GM12878 (cell line): ENCODE results near the gene SIL1.

Experiments
- BCL11A ChIP-seq: IDR thresholded peaks from 2 replicates; pipeline ENCODE4 v1.6.1; 2011; ENCODE audit warnings: low read depth, low read length
- BHLHE40 ChIP-seq, 2 experiments: fragments of 450-650 bp in 1 of 2; IDR thresholded peaks; 2 replicates each; pipeline ENCODE4 v1.6.1; 2011 to 2017; ENCODE audit warnings: low read depth in 2 of 2, borderline replicate concordance in 1 of 2, improper control_type of control experiment in 1 of 2, low read length in 1 of 2, mild to moderate bottlenecking in 1 of 2
- CHD4 ChIP-seq: fragments of 200-600 bp; sonication (generic); IDR thresholded peaks from 2 replicates; pipeline ENCODE4 v1.6.1; 2016; ENCODE audit warnings: mild to moderate bottlenecking
- CREM ChIP-seq: IDR thresholded peaks from 2 replicates; pipeline ENCODE4 v1.6.1; 2014; ENCODE audit warnings: antibody characterized with exemption, low read depth
- CTCF ChIP-seq, 3 experiments: IDR thresholded peaks in 2 of 3; conservative IDR thresholded peaks in 1 of 3; 2 replicates each; pipeline ENCODE4 v1.5.1; 2011; ENCODE audit warnings: low read depth in 3 of 3, low read length in 3 of 3, mild to moderate bottlenecking in 3 of 3, control low read depth in 2 of 3, moderate library complexity in 2 of 3, inconsistent platforms in 1 of 3, mixed read lengths in 1 of 3; ENCODE audit not compliant: control insufficient read depth in 2 of 3, insufficient read depth in 1 of 3; ENCODE audit errors: extremely low read depth in 1 of 3
- CUX1 ChIP-seq: IDR thresholded peaks from 2 replicates; pipeline ENCODE4 v1.6.1; 2012; ENCODE audit warnings: improper control_type of control experiment, low read depth, low read length; ENCODE audit not compliant: insufficient replicate concordance
- MAX ChIP-seq: IDR thresholded peaks from 2 replicates; pipeline ENCODE4 v1.6.1; 2012; ENCODE audit warnings: low read depth, low read length, improper control_type of control experiment
- SP1 ChIP-seq: IDR thresholded peaks from one replicate; pipeline ENCODE4 v1.6.1; 2011; ENCODE audit warnings: low read depth, low read length
- TCF3 ChIP-seq: IDR thresholded peaks from 2 replicates; pipeline ENCODE4 v1.6.1; 2012; ENCODE audit warnings: low read depth, mild to moderate bottlenecking, low read length, borderline replicate concordance; ENCODE audit not compliant: insufficient read depth

DNA sequence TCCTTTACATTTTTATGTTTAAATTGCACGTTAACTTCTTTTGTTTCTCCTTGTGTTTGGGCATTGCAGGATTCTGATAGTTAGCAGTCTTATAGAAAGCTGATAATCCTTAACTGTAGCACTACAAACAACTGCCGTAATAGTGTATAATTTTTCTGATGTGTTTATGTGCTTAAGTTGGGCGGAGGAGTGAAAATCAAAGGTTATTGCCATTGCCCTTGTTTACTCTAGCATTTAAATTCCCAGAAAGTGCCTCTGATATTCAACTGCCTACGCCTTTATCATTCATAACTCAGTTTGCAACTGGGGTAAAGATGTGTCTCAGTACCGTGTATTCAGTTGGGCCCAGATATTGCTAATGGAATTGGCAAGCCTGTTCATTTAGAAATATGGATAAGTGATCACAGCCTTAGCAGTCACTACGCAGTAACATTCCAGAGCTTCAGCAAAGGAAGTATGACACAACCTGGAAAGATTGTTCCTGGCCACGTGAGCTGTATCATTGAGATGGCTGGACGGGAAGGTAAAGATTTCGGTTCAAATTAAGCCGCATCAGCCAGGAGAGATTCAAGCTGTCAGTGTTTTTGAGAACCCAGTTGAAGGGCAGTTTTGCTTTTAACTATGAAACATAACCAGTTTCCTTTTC, 294.9 kb downstream of the SIL1 start:
- TF ChIP-seq CREM (no peak), CTCF (IDR thresholded peaks at IDR 0.05 in 2 of 3, conservative IDR thresholded peaks at IDR 0.05 in 1 of 3; ENCODE audit: control insufficient read depth in 2 of 3, extremely low read depth in 1 of 3, insufficient read depth in 1 of 3, low read depth in 3 of 3, low read length in 3 of 3) (no peak), CUX1 (no peak), TCF3 (no peak), CHD4 (no peak), MAX (no peak), SP1 (no peak), BCL11A (no peak), BHLHE40 (IDR thresholded peaks at IDR 0.05; ENCODE audit: borderline replicate concordance in 1 of 2, low read depth in 2 of 2, low read length in 1 of 2) (no peak)
